HepG2 (cell line): Measurements from ENCODE around the gene ABCA4.

ENCODE experiments used
- HDAC6 ChIP-seq: fragments of 200-600 bp; sonication (generic); IDR thresholded peaks from 2 replicates; pipeline ENCODE4 v1.7.0; 2017; ENCODE audit warnings: mild to moderate bottlenecking, antibody characterized with exemption, low read length, low read depth
- KMT2B ChIP-seq: IDR thresholded peaks from 2 replicates; pipeline ENCODE4 v1.6.1; 2016; ENCODE audit warnings: missing genetic modification reagents, missing compliant biosample characterization
- NPAS2 ChIP-seq: sonication (generic); formaldehyde crosslinking; IDR thresholded peaks from 2 replicates; pipeline ENCODE4 v1.8.0; 2022; ENCODE audit warnings: mild to moderate bottlenecking, missing genetic modification reagents, borderline replicate concordance
- POLR2A ChIP-seq, 2 experiments: IDR thresholded peaks; 2 replicates each; pipeline ENCODE4 v1.6.1; 2011; ENCODE audit warnings: low read depth in 2 of 2, low read length in 2 of 2, mild to moderate bottlenecking in 1 of 2, moderate library complexity in 1 of 2; ENCODE audit not compliant: insufficient read depth in 1 of 2
- RNF2 ChIP-seq: fragments of 450-650 bp; conservative IDR thresholded peaks from 2 replicates; pipeline ENCODE4 v1.6.1; 2016; ENCODE audit warnings: low read depth
- TEAD2 ChIP-seq: sonication (generic); formaldehyde crosslinking; IDR thresholded peaks from 2 replicates; pipeline ENCODE4 v1.9.0; 2021; ENCODE audit warnings: missing genetic modification reagents
- XRCC5 ChIP-seq: fragments of 200-400 bp; formaldehyde crosslinking; optimal IDR thresholded peaks from 2 replicates; pipeline ENCODE3; 2017; ENCODE audit warnings: mild to moderate bottlenecking, low read length
- ZBTB44 ChIP-seq: sonication (generic); formaldehyde crosslinking; IDR thresholded peaks from 2 replicates; pipeline ENCODE4 v1.4.0; 2020; ENCODE audit warnings: missing genetic modification reagents
- ZBTB8A ChIP-seq: sonication (generic); formaldehyde crosslinking; IDR thresholded peaks from 2 replicates; pipeline ENCODE4 v1.4.0; 2020; ENCODE audit warnings: mild to moderate bottlenecking, low read depth, missing genetic modification reagents, borderline replicate concordance
- TF ChIP-seq, protein P1 (sequence below): sonication (generic); formaldehyde crosslinking; IDR thresholded peaks from 2 replicates; pipeline ENCODE4 v1.4.0; 2020; ENCODE audit warnings: mild to moderate bottlenecking, missing genetic modification reagents
- TF ChIP-seq, protein P2 (sequence below): sonication (generic); formaldehyde crosslinking; IDR thresholded peaks from 2 replicates; pipeline ENCODE4 v1.5.0; 2020; ENCODE audit warnings: mild to moderate bottlenecking, missing genetic modification reagents, moderate library complexity

DNA sequence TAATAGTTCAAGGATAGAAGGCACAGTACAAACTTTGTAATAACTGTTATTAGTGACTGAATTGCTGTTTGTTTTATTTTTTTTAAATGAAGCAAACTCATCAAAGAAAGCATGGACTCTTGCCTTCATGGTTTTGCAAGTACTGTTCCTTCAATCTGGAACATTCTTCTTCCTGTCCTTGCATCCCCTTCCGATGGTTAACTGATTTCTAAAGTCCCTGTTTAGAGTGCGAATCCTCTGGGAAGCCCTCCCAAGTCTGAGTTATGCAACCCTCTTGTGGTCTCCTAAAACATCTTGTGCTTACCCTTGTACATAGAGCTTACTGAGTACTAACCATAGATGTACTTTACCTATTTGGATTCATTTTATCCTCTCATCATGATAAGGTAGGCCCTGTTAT is 159.5 kb downstream of the ABCA4 start:
- TF ChIP-seq RNF2 (no peak), KMT2B (no peak), ZBTB8A (no peak), ZBTB44 (CRISPR knock-in tag) (no peak), HDAC6 (no peak), NPAS2 (CRISPR knock-in tag) (no peak), XRCC5 (no peak), POLR2A (IDR thresholded peaks at IDR 0.05; ENCODE audit: insufficient read depth in 1 of 2, low read depth in 2 of 2, low read length in 2 of 2) (no peak), TEAD2 (CRISPR knock-in tag) (no peak)
- TF ChIP-seq, protein P1, sequence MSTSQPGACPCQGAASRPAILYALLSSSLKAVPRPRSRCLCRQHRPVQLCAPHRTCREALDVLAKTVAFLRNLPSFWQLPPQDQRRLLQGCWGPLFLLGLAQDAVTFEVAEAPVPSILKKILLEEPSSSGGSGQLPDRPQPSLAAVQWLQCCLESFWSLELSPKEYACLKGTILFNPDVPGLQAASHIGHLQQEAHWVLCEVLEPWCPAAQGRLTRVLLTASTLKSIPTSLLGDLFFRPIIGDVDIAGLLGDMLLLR (CRISPR knock-in tag): no peak
- TF ChIP-seq, protein P2, sequence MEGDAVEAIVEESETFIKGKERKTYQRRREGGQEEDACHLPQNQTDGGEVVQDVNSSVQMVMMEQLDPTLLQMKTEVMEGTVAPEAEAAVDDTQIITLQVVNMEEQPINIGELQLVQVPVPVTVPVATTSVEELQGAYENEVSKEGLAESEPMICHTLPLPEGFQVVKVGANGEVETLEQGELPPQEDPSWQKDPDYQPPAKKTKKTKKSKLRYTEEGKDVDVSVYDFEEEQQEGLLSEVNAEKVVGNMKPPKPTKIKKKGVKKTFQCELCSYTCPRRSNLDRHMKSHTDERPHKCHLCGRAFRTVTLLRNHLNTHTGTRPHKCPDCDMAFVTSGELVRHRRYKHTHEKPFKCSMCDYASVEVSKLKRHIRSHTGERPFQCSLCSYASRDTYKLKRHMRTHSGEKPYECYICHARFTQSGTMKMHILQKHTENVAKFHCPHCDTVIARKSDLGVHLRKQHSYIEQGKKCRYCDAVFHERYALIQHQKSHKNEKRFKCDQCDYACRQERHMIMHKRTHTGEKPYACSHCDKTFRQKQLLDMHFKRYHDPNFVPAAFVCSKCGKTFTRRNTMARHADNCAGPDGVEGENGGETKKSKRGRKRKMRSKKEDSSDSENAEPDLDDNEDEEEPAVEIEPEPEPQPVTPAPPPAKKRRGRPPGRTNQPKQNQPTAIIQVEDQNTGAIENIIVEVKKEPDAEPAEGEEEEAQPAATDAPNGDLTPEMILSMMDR (CRISPR knock-in tag): no peak
